HCT116 (cell line): ENCODE data around the gene ASB10. TPM values are rescaled to one million over a fixed set of nuclear protein-coding genes. Genes with fewer than 3 reads are reported as not detected.

Source experiments
- ATAC-seq: fragments of 200-7000 bp; cut with Tn5 transposase; 2 replicates; pipeline ENCODE4 v1.9.1; 2020; ENCODE audit warnings: mild to moderate bottlenecking, moderate library complexity
- BruUV-seq: library from RNA; stranded (reverse); fragments of 400-500 nt; replicated peaks from 2 replicates; lab custom pipeline; 2021; lab: Mats Ljungman, UMichigan
- CTCF ChIA-PET: fragments of 300-600 bp; sonication (Branson Sonifier 250); formaldehyde crosslinking; loops from one replicate; lab custom pipeline; 2021; ENCODE audit warnings: antibody characterized with exemption; lab: Charles Lee
- POLR2A ChIA-PET: fragments of 300-600, 350-600 bp; sonication (Branson Sonifier 250); formaldehyde crosslinking; loops from one replicate; lab custom pipeline; 2021; ENCODE audit warnings: antibody characterized with exemption; lab: Charles Lee
- RAD21 ChIA-PET, 2 experiments: fragments of 300-600 bp; sonication (Branson Sonifier 250); formaldehyde crosslinking; loops; one replicate each; lab custom pipeline; 2023; ENCODE audit warnings: low total read pairs in 2 of 2; ENCODE audit not compliant: uncharacterized antibody in 2 of 2, unreplicated experiment in 2 of 2, low non-redundant PET in 1 of 2; lab: Charles Lee
- DNase-seq: peaks from one replicate; pipeline ENCODE4 v3.0.0-alpha.2; 2010; ENCODE audit warnings: low read depth, low spot score
- H2AFZ ChIP-seq: fragments of 200-600 bp; shearing (Covaris generic), sonication (generic); 2 replicates; pipeline ENCODE4 v1.6.1; 2017; ENCODE audit warnings: low read depth, mixed run types, mixed read lengths, antibody characterized with exemption, low read length; ENCODE audit not compliant: poor library complexity, severe bottlenecking
- H3K27ac ChIP-seq: 2 replicates; pipeline ENCODE4 v1.5.1; 2012; ENCODE audit warnings: low read depth, low read length
- H3K27me3 ChIP-seq: fragments of 200-600 bp; sonication (generic); 2 replicates; pipeline ENCODE4 v1.6.1; 2016; ENCODE audit warnings: mixed run types, low read length, mixed read lengths; ENCODE audit not compliant: insufficient read depth
- H3K36me3 ChIP-seq, 2 experiments: fragments of 200-500 bp in 1 of 2; fragments of 200-600 bp in 1 of 2; sonication (Bioruptor generic) in 1 of 2; sonication (generic) in 1 of 2; 2 replicates each; pipeline versions ENCODE4 v1.5.1 to v1.6.1; 2014 to 2016; ENCODE audit warnings: low read length in 2 of 2, inconsistent platforms in 1 of 2, mixed read lengths in 1 of 2, mixed run types in 1 of 2; ENCODE audit not compliant: insufficient read depth in 2 of 2, control insufficient read depth in 1 of 2
- H3K4me1 ChIP-seq, 2 experiments: fragments of 200-600 bp in 1 of 2; sonication (generic) in 1 of 2; 2 replicates each; pipeline versions ENCODE4 v1.5.1 to v1.6.1; 2012 to 2017; ENCODE audit warnings: low read length in 2 of 2, inconsistent platforms in 1 of 2, mild to moderate bottlenecking in 1 of 2, mixed read lengths in 1 of 2, mixed run types in 1 of 2, moderate library complexity in 1 of 2; ENCODE audit not compliant: insufficient read depth in 2 of 2, control insufficient read depth in 1 of 2
- H3K4me2 ChIP-seq: fragments of 200-600 bp; sonication (generic); 2 replicates; pipeline ENCODE4 v1.6.1; 2017; ENCODE audit warnings: mixed run types, low read length, mixed read lengths
- H3K4me3 ChIP-seq, 2 experiments: fragments of 200-600 bp in 1 of 2; sonication (generic) in 1 of 2; replicated peaks in 1 of 2; 2 replicates each; pipeline ENCODE4 v1.5.1; 2011 to 2016; ENCODE audit warnings: low read length in 2 of 2, control low read depth in 1 of 2, low read depth in 1 of 2, mild to moderate bottlenecking in 1 of 2, mixed read lengths in 1 of 2, mixed run types in 1 of 2
- H3K79me2 ChIP-seq: fragments of 200-600 bp; sonication (generic); 2 replicates; pipeline ENCODE4 v1.6.1; 2017; ENCODE audit warnings: mild to moderate bottlenecking, mixed run types, low read length, moderate library complexity, mixed read lengths; ENCODE audit not compliant: insufficient read depth
- H3K9ac ChIP-seq: fragments of 200-600 bp; sonication (generic); 2 replicates; pipeline ENCODE4 v1.6.1; 2016; ENCODE audit warnings: low read length, mixed read lengths
- H3K9me2 ChIP-seq: fragments of 200-600 bp; sonication (generic), shearing (Covaris generic); 2 replicates; pipeline ENCODE4 v1.6.1; 2017; ENCODE audit warnings: mixed run types, mild to moderate bottlenecking, moderate library complexity; ENCODE audit not compliant: insufficient read depth
- H3K9me3 ChIP-seq, 2 experiments: fragments of 200-500 bp in 1 of 2; fragments of 200-600 bp in 1 of 2; sonication (Bioruptor generic) in 1 of 2; sonication (generic) in 1 of 2; 2 replicates each; pipeline ENCODE4 v1.6.1; 2014 to 2017; ENCODE audit warnings: low read length in 2 of 2, mixed read lengths in 2 of 2, inconsistent platforms in 1 of 2, low read depth in 1 of 2, mild to moderate bottlenecking in 1 of 2, mixed run types in 1 of 2, moderate library complexity in 1 of 2; ENCODE audit not compliant: control insufficient read depth in 1 of 2, insufficient read depth in 1 of 2
- H4K20me1 ChIP-seq: fragments of 200-600 bp; sonication (generic), shearing (Covaris generic); 2 replicates; pipeline ENCODE4 v1.6.1; 2017; ENCODE audit warnings: mixed run types, mild to moderate bottlenecking, moderate library complexity; ENCODE audit not compliant: insufficient read depth
- CBX3 ChIP-seq: IDR thresholded peaks from 2 replicates; pipeline ENCODE4 v1.6.1; 2012; ENCODE audit warnings: low read depth
- CTCF ChIP-seq, 3 experiments: fragments of 200-600 bp in 1 of 3; sonication (generic) in 1 of 3; IDR thresholded peaks in 2 of 3; conservative IDR thresholded peaks in 1 of 3; 2 replicates each; pipeline ENCODE4 v1.5.1; 2012 to 2017; ENCODE audit warnings: low read depth in 2 of 3, low read length in 2 of 3, antibody characterized with exemption in 1 of 3, borderline replicate concordance in 1 of 3, control low read depth in 1 of 3, mild to moderate bottlenecking in 1 of 3, mixed read lengths in 1 of 3, mixed run types in 1 of 3, moderate library complexity in 1 of 3; ENCODE audit not compliant: insufficient read depth in 1 of 3
- EGR1 ChIP-seq: IDR thresholded peaks from 2 replicates; pipeline ENCODE4 v1.6.1; 2012; ENCODE audit warnings: low read depth
- FOSL1 ChIP-seq: IDR thresholded peaks from 2 replicates; pipeline ENCODE4 v1.6.1; 2012; ENCODE audit warnings: low read depth
- POLR2A ChIP-seq: IDR thresholded peaks from 2 replicates; pipeline ENCODE4 v1.7.0; 2011; ENCODE audit warnings: borderline replicate concordance; ENCODE audit not compliant: insufficient read depth, insufficient read length; ENCODE audit errors: extremely low read depth
- SP1 ChIP-seq: IDR thresholded peaks from 2 replicates; pipeline ENCODE4 v1.6.1; 2012; ENCODE audit warnings: low read depth
- SRF ChIP-seq: IDR thresholded peaks from 2 replicates; pipeline ENCODE4 v1.6.1; 2012; ENCODE audit warnings: low read depth
- ZBTB33 ChIP-seq: IDR thresholded peaks from 2 replicates; pipeline ENCODE4 v1.6.1; 2011; ENCODE audit warnings: mild to moderate bottlenecking, low read length, moderate library complexity; ENCODE audit not compliant: insufficient replicate concordance; ENCODE audit errors: extremely low read depth
- ZFX ChIP-seq: fragments of 450-650 bp; IDR thresholded peaks from 2 replicates; pipeline ENCODE4 v1.6.1; 2017
- intact Hi-C: fragments of 100-400 bp; cut with micrococcal nuclease; formaldehyde crosslinking; loops from 2 replicates; pipeline ENCODE4 v1.10.0; 2022
- total RNA-seq: library from RNA; stranded (reverse); gene quantifications from one replicate; pipeline ENCODE4 v1.2.1, GENCODE V29; 2021; ENCODE audit not compliant: unreplicated experiment

The ASB10 gene
- total RNA-seq, 1 experiment from 2014 or later = not detected

DNA sequence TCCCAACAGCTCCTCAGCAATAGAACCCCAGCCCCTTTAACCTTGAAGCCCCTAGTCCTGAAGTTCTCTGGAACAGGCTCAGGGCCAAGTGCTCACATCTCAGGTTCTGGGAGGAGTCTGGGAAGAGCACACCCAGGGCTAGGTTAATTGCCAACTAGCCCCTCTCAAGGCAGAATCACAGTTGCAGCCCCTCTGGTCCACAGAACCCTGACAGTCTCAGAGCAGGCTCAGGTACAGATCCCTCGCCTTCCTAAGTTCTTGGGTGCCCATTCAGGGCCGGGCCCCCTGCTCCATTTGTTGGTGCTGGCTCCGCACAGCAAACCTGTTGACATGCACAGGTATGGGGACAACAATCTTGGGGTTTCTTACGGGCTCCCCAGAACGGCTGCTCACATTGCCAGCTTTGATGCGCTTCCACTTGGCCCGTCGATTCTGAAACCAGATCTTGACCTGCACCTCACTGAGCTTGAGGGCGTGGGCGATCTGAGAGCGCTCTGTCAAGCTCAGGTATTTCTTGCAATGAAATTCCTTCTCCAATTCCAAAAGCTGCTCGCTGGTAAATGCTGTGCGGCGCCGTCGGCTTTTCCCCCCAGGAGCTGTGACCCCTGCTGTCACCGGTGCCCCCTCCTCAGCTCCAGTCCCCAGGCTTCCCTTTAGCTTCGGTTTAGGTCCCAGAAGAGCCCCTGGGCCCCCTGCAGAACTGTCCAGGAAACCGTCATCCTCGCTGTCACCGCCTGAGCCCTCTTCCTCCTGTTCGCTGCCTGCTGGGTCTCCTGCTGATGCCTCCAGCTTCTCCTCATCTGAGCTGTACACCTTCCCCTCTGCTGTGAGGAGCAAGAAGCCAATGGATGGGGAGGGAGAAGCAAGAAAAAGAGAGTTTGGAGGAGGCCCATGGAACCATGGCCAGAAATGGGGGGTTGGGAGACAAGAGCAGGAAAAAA lies 38.5 kb downstream of the ASB10 start:
- no peak overlapping the region for H3K9ac ChIP-seq
- peaks cover 4 to 6% of the 10 kb centered on the region in 2 experiments; a peak in 3 of 4 replicates for H3K36me3 ChIP-seq
- H3K79me2 ChIP-seq = no peaks in the 10 kb centered on the region
- intact Hi-C loops = no loop called here
- no peaks in the 10 kb centered on the region for H3K4me1 ChIP-seq
- no peak overlapping the region for H3K4me3 ChIP-seq
- ChIA-PET CTCF (interaction anchor here (1.3 kb wide), 1 partner anchor 20 kb away, joined by 3 read pairs; no protein-coding TSS in a partner anchor), POLR2A (no interaction called here), RAD21 (no interaction called here)
- H3K9me3 ChIP-seq = no peaks in the 10 kb centered on the region
- H3K4me2 ChIP-seq = no peak overlapping the region
- ATAC-seq = no peak
- BruUV-seq = no TSS peak
- no peak overlapping the region for H3K27ac ChIP-seq
- H3K9me2 ChIP-seq = no peaks in the 10 kb centered on the region
- TF ChIP-seq ZBTB33 (no peak), SP1 (no peak), CBX3 (no peak), FOSL1 (no peak), ZFX (no peak)
- no peaks in the 10 kb centered on the region for H4K20me1 ChIP-seq
- no peaks in the 10 kb centered on the region; the same call in 1 of the 2 replicates for H3K27me3 ChIP-seq
- H2AFZ ChIP-seq = no peak overlapping the region
- DNase-seq = no peak

DNA sequence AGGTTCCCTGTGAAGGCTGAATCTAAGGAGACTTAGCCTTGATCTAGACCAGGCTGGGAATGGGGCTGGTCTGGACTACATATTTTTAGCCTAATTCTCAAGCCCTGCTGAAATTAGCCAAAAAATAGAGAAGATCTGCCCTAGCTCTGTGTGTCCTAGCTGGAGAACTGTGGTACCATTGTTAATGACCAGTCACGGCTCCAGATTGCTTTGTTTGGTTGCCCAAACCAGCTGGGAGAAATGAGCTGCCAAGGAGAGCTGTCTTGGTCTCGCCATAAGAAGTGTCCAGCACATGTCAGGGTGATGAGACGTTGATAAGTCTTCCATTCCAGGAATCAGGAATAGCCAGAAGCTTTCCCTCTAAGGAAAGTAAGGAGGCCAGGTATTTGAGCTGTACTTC lies 40.3 kb downstream of the ASB10 start:
- Histone ChIP-seq H3K9me2 (no peaks in the 10 kb centered on the region), H3K9me3 (no peaks in the 10 kb centered on the region), H3K36me3 (peaks cover 10 to 11% of the 10 kb centered on the region in 2 experiments; a peak in 3 of 4 replicates), H3K4me3 (no peak overlapping the region), H2AFZ (no peak overlapping the region), H3K27ac (no peak overlapping the region), H3K4me1 (no peaks in the 10 kb centered on the region), H3K9ac (no peak overlapping the region), H4K20me1 (no peaks in the 10 kb centered on the region), H3K27me3 (no peaks in the 10 kb centered on the region; the same call in 1 of the 2 replicates), H3K79me2 (no peaks in the 10 kb centered on the region), H3K4me2 (no peak overlapping the region)
- DNase-seq = no peak
- ChIA-PET POLR2A (interaction anchor here (0.6 to 1.4 kb wide), 2 partner anchors 11 to 21 kb away, joined by 3 to 4 read pairs; no protein-coding TSS in a partner anchor), RAD21 (no interaction called here), CTCF (interaction anchor here (1.1 kb wide), 1 partner anchor 21 kb away, joined by 3 read pairs; no protein-coding TSS in a partner anchor)
- BruUV-seq = no TSS peak
- intact Hi-C loops = no loop called here
- no peak for TF ChIP-seq POLR2A
- TF ChIP-seq SRF = no peak
- TF ChIP-seq FOSL1 = no peak
- TF ChIP-seq CTCF (IDR thresholded peaks at IDR 0.05 in 2 of 3, conservative IDR thresholded peaks at IDR 0.05 in 1 of 3; ENCODE audit: borderline replicate concordance in 1 of 3, insufficient read depth in 1 of 3, low read depth in 2 of 3, low read length in 2 of 3) = no peak
- TF ChIP-seq EGR1 = no peak
- ATAC-seq = no peak
